HCT116 (cell line): ENCODE results near the gene TMEM60.

Experiments used
- CTCF ChIP-seq, 3 experiments: fragments of 200-600 bp in 1 of 3; sonication (generic) in 1 of 3; IDR thresholded peaks in 2 of 3; conservative IDR thresholded peaks in 1 of 3; 2 replicates each; pipeline ENCODE4 v1.5.1; 2012 to 2017; ENCODE audit warnings: low read depth in 2 of 3, low read length in 2 of 3, antibody characterized with exemption in 1 of 3, borderline replicate concordance in 1 of 3, control low read depth in 1 of 3, mild to moderate bottlenecking in 1 of 3, mixed read lengths in 1 of 3, mixed run types in 1 of 3, moderate library complexity in 1 of 3; ENCODE audit not compliant: insufficient read depth in 1 of 3
- EGR1 ChIP-seq: IDR thresholded peaks from 2 replicates; pipeline ENCODE4 v1.6.1; 2012; ENCODE audit warnings: low read depth
- EZH2 ChIP-seq: fragments of 200-600 bp; sonication (generic); IDR thresholded peaks from 2 replicates; pipeline ENCODE4 v1.6.1; 2017; ENCODE audit warnings: antibody characterized with exemption, mixed run types
- EZH2phosphoT487 ChIP-seq: fragments of 200-600 bp; IDR thresholded peaks from 2 replicates; pipeline ENCODE4 v1.6.1; 2018; ENCODE audit warnings: antibody characterized with exemption, borderline replicate concordance
- MAX ChIP-seq: IDR thresholded peaks from 2 replicates; pipeline ENCODE4 v1.6.1; 2012
- POLR2A ChIP-seq: IDR thresholded peaks from 2 replicates; pipeline ENCODE4 v1.7.0; 2011; ENCODE audit warnings: borderline replicate concordance; ENCODE audit not compliant: insufficient read depth, insufficient read length; ENCODE audit errors: extremely low read depth
- POLR2AphosphoS5 ChIP-seq: IDR thresholded peaks from 2 replicates; pipeline ENCODE4 v1.6.1; 2011; ENCODE audit warnings: mild to moderate bottlenecking, low read depth, low read length, moderate library complexity
- REST ChIP-seq: IDR thresholded peaks from 2 replicates; pipeline ENCODE4 v1.6.1; 2012; ENCODE audit warnings: low read depth
- SIN3A ChIP-seq: IDR thresholded peaks from 2 replicates; pipeline ENCODE4 v1.6.1; 2012; ENCODE audit warnings: low read depth
- TCF7L2 ChIP-seq: IDR thresholded peaks from 2 replicates; pipeline ENCODE4 v1.7.0; 2011; ENCODE audit warnings: borderline replicate concordance, inconsistent platforms; ENCODE audit not compliant: insufficient read depth, insufficient read length; ENCODE audit errors: extremely low read depth
- ZBTB33 ChIP-seq: IDR thresholded peaks from 2 replicates; pipeline ENCODE4 v1.6.1; 2011; ENCODE audit warnings: mild to moderate bottlenecking, low read length, moderate library complexity; ENCODE audit not compliant: insufficient replicate concordance; ENCODE audit errors: extremely low read depth
- ZNF274 ChIP-seq: fragments of 200-500 bp; sonication (Bioruptor generic); IDR thresholded peaks from 2 replicates; pipeline ENCODE4 v1.6.1; 2014; ENCODE audit warnings: mild to moderate bottlenecking, low read depth, low read length, inconsistent platforms

- TF ChIP-seq CTCF (IDR thresholded peaks at IDR 0.05 in 2 of 3, conservative IDR thresholded peaks at IDR 0.05 in 1 of 3; ENCODE audit: borderline replicate concordance in 1 of 3, insufficient read depth in 1 of 3, low read depth in 2 of 3, low read length in 2 of 3), result no peak
- no peak for TF ChIP-seq ZBTB33
- no peak for TF ChIP-seq ZNF274
- no peak for TF ChIP-seq POLR2AphosphoS5
- TF ChIP-seq EZH2, result no peak
- no peak for TF ChIP-seq TCF7L2
- TF ChIP-seq EGR1, result no peak
- TF ChIP-seq POLR2A, result no peak
- TF ChIP-seq EZH2phosphoT487, result no peak
- no peak for TF ChIP-seq MAX
- no peak for TF ChIP-seq REST
- TF ChIP-seq SIN3A, result no peak
Observed at GRCh38 chr7:77753173-77753572, 45.1 kb downstream of the TMEM60 start.
